ENCODE measurements around the gene DPP8.
A peak's percentile ranks its signal among the peaks of the same experiment; 100 is the strongest.
"Not testable (repeated sequence)": the region's sequence is repeated elsewhere in the genome, so short reads cannot be mapped to it uniquely, and the experiment has no call there.

The DPP8 gene

GRCh38 chr15:65524226-65524625 lies 6.7 kb upstream of the DPP8 start:
- DNase-seq, result no peak

DNA sequence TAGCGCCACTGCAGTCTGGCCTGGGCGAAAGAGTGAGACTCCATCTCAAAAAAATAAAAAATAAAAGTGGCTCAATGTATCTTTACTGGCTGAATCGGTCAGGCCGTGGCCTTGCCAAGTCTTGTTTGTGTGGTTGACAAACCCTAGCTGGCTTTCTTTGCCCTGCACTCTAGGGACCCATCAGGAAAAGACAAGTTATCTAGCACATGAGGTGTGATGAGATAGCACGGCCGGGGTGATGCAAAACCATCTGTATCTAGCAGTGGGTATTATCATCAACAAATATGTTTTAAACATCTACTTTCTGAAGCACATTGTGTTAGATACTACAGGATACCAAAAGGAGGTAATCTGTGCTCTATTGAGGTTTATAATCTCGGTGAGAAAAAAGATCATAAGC lies 3.9 kb upstream of the DPP8 start:
- DNase-seq, result no peak

GRCh38 chr15:65518633-65519285 lies 1.3 kb upstream of the DPP8 start:
- DNase-seq, result no peak

GRCh38 chr15:65517866-65518207 lies 348 bp upstream of the DPP8 start:
- no peak for DNase-seq

DNA sequence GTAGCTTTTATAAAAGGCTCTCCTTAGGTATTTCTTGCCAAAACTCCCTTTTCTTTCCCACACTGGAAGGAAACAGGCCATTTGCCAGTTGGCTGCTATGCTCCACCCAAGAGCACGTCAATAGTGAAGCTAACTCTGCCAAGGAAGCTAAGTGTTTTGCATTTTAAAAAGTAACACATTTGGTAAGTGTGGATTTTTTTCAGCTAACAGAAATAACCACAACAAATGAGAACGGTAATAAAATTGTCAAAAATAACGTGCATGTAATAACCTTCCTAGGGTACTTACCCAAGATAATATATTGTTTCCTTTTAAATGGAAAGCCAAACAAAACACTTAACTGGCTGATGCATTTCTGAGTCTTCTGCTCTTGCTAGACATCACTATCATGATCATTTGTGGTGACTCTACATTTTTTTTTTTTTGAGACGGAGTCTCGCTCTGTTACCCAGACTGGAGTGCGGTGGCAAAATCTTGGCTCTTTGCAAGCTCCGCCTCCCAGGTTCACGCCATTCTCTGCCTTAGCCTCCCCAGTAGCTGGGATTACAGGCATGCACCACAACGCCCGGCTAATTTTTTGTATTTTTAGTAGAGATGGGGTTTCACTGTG lies 4.6 kb downstream of the DPP8 start:
- DNase-seq, result no peak

GRCh38 chr15:65512189-65512588 lies 5.3 kb downstream of the DPP8 start:
- no peak for DNase-seq

DNA sequence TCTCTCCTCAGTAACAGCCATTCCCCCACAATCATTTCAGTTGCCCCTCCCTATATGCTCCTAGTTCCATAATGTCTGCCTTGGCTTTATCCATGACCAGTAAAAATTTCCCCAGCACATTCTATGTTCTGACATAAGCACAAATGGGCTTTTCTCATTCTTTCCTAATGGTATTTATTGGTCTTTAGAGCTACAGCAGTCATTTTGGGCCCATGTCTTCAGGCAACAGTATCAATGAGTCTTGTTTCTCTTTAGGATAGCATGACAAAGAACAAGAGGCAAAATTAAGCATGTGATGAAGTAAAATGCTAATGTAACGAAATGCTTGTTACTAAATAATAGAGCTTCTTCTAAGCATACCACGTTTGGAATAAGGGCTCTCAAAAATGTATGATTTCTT lies 8.2 kb downstream of the DPP8 start:
- no peak for DNase-seq

GRCh38 chr15:65494076-65494475 lies 23.4 kb downstream of the DPP8 start:
- no peak for DNase-seq

DNA sequence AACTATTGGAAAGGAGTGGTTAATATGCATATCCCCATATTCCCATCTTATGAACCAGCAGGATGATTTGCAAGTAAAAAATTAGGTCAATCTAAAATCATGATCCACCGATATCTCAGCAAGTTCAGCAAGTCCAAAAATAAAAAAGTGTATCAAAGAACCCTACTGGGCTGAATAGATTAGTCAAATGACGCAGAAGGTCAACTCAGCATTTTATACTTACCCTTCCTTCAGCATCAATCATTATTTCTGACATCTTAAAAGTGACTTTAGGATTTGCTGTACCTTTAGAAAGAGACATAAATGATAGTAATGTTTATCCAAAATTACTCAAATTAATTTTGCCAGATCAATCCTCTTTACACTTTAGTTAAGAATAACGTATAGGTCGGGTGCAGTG lies 32.6 kb downstream of the DPP8 start:
- no peak for DNase-seq

GRCh38 chr15:65476903-65477302 lies 40.6 kb downstream of the DPP8 start:
- DNase-seq, result no peak

DNA sequence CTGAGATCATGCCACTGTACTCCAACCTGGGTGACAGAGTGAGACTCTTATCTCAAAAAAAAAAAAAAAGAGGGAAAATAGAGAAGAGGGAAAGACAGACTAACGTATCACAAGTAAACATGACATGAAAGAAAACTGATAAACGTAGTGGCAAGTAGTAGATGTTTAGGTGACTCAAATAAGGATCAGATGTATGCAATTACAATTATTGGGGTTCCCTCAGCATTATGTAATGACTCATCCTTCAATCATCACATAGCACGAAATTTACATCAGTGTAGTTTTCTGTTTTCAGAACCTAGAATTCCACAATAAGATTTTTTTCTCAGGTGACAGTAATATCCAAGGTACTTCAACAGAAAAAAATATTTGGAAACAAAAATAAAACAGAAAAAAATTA lies 46.6 kb downstream of the DPP8 start:
- DNase-seq, result no peak

- DNase-seq, result no peak
These were observed 49.1 kb downstream of the DPP8 start for GRCh38 chr15:65468229-65468909.

DNA sequence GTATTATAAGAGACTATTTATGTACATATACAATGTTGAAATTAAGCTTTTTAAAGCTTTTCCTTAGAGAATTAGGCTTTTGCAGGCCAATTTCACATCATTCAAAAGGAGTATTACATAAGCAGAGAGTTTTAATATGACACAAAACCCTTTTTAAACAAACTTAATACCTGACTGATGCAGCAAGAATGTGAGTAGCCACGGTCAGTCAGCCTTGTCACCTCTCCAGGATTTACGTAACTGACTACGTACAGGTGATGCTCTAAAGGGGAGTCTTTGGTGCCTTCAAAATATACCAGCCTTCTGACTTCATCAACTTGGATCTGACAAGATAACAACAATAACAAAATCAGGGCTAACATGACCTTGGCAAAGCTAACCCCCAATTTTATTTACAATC lies 50.6 kb downstream of the DPP8 start:
- no peak for DNase-seq

DNA sequence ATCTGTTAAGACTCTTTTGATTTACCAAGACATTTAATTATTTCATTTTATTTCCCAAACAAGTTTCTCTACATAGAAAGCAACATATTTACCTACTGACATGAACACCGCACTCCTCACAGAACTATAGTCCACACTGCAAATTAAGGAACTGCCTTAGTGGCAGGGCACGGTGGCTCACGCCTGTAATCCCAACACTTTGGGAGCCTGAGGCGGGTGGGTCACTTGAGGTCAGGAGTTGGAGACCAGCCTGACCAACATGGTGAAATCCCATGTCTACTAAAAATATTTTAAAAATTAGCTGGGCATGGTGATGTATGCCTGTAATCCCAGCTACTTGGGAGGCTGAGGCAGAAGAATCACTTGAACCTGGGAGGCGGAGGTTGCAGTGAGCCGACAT lies 54.4 kb downstream of the DPP8 start:
- DNase-seq, result not testable (repeated sequence)

DNA sequence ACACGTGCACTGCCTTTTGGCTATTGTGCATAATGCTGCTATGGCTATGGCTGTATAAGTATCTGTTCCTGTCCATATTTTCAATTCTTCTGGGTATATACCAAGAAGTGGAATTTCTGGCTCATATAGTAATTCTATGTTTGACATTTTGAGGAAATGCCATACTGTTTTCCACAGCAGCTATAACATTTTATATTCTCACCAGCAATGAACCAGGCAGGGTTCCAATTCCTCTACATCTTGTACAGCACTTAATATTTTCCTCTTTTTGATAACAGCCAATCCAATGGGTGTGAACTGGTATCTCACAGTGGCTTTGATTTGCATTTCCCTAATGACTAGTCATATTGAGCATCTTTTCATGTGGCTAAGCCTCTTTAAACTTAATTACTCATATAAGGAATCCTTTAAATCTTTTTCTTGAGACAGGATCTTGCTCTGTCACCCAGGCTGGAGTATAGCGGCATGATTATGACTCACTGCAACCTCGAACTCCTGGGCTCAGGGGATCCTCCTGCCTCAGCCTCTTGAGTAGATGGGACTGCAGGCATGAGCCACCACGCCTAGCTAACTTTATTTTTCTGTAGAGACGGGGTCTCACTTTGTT lies 56.6 kb downstream of the DPP8 start:
- DNase-seq, result peak; percentile 40

DNA sequence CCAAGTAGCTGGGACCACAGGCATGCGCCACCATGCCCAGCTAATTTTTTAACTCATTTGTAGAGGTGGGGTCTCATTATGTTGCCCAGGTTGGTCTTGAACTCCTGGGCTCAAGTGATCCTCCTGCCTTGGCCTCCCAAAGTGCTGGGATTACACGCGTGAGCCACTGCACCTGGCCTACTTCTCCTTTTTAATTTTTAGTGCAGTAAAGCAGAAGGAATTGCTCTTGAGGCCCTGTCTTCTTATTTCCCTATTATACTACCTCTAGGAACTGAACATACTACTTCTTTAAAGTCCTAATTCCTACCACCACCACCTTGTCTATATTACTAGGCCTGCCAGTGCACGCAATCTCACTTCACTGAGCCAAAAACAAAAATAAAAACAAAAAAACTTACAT lies 62.2 kb downstream of the DPP8 start:
- DNase-seq, result not testable (repeated sequence)

DNA sequence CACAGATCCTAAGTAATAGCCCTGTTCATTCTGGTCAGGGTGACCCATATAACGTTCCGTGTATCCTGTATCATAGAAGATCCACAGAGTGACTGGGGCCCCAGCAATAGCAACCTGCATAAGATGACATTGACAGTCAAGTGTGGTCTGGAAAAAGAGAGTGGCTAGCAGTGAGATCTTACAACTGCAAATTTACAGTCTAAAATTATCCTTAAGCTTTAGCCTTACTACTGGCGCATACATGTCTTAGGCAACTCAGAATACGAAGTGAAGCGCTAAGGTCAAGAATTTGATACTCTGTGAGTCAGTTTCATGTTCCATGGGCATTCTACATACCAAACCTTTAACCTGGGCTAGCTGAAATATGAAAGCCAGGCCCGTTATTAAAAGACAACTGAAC lies 65.5 kb downstream of the DPP8 start:
- DNase-seq, result no peak

DNA sequence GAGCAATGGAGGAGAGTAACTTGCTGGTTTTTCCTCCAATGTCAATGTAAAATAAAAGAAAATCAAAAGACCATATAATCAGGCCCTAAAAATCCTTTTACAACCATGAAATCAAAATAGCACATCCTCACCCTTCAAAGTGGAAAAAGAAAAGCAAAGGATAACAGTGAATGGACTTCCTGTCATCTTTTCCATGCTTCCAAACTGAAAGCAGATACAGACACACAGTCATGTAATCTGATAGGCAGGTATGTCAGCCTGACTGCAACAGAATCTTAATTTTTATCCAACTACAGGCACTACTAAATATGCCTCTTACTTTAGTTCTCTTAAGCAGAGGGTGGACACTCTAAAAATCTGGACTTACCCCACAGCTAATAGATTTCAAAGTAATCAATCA lies 66.9 kb downstream of the DPP8 start:
- no peak for DNase-seq

- DNase-seq, result no peak
These were observed 70.3 kb downstream of the DPP8 start for GRCh38 chr15:65447145-65447544.

- no peak for DNase-seq
These were observed 83.3 kb downstream of the DPP8 start for GRCh38 chr15:65434201-65434600.

DNA sequence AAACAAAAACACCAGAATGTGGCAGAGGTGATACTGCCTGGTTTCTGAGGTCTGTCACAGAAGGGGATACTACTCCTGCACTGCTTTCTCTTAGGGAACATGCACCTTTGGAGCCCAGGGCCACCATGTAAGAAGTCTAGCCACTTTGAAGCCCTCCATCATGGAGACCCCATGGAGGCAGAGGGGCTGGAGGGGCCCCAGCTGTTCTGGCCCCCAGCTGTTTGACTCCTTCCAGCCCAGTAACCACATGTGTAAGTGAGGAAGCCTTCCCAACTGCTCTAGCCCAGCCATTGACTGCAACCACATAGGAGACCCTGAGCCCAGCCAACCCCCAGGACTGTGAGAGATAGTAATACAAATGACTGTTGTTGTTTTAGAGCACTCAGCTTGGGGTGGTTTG lies 85.8 kb downstream of the DPP8 start:
- no peak for DNase-seq

DNA sequence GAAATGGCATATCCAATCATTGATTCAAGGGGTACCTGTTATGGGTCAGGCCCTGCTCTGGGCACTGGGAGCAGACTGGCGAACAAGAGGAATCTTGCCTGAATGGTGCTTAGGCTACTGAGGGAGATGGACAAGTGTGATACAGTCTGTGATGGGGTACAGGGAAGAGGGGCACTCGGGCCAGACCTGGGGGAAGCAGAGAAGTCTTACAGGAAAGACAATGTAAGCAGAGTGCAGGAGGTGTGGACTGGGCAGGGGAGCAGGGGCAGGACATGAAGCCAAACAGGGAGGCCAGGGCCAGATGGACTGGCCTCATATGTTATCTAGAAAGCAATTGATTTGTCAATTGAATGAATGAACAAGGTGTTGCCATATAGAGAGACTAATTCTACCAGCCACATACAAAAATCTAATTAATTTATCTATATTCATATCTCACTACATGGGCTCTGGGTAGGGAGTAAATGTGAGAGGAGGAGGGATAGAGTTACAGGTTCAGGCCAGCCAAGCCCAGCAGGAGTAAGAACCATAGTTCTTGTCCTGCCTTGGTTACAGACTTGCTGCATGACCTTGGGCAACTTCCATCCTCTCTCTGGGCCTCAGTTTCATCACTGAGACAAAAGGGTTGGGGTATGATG lies 91.2 kb downstream of the DPP8 start:
- DNase-seq, result no peak

DNA sequence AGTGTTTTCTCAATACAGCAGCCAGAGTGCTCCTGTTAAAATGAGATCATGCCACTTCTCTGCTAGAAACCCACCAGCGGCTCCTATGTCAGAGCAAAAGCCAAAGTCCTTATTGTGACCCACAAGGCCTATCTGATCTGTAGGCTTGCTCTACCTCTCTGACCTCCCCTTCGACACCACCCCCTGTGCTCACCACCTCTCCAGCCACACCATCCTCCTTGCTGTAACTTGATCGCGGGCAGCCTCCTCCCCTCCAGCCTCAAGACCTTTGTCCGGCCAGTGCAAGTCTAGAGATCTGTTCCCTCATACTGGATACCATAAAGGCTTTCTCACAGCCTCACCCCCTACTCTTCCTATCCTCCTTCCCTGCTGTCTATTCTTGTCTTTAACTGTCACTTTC lies 92.8 kb downstream of the DPP8 start:
- DNase-seq, result no peak

All from stimulated activated CD4-positive, alpha-beta T cell treated with anti-CD3 and anti-CD28 coated beads, Interleukin-4, amount 100 ng/mL, for 24 hours (primary cell).